RWPE2 (cell line): ENCODE results near the gene PTPRM.

Experiments
- ATAC-seq: fragments of 200-7000 bp; cut with Tn5 transposase; 3 replicates; pipeline ENCODE4 v1.9.1; 2021; ENCODE audit warnings: low read depth
- DNase-seq: peaks from one replicate; pipeline ENCODE4 v3.0.0-alpha.2; 2020; ENCODE audit warnings: low spot score
- H3K27ac ChIP-seq: fragments of 450-650 bp; 2 replicates; pipeline ENCODE4 v1.5.1; 2017; ENCODE audit warnings: mild to moderate bottlenecking; ENCODE audit not compliant: poor library complexity, severe bottlenecking
- H3K27me3 ChIP-seq: fragments of 250-450 bp; sonication (Bioruptor Pico); 2 replicates; pipeline ENCODE4 v1.5.1; 2021; ENCODE audit warnings: mild to moderate bottlenecking, moderate library complexity; ENCODE audit not compliant: insufficient read depth, poor library complexity, severe bottlenecking
- H3K36me3 ChIP-seq: fragments of 250-450 bp; sonication (Bioruptor Pico); 2 replicates; pipeline ENCODE4 v1.5.1; 2020; ENCODE audit warnings: low read depth, mild to moderate bottlenecking, moderate library complexity
- H3K4me1 ChIP-seq: fragments of 250-450 bp; sonication (Bioruptor Pico); 2 replicates; pipeline ENCODE4 v1.5.1; 2021; ENCODE audit warnings: mild to moderate bottlenecking, moderate library complexity; ENCODE audit not compliant: insufficient read depth, poor library complexity, severe bottlenecking
- H3K4me3 ChIP-seq: fragments of 250-450 bp; sonication (Bioruptor Pico); 2 replicates; pipeline ENCODE4 v1.5.1; 2021; ENCODE audit warnings: mild to moderate bottlenecking, moderate library complexity; ENCODE audit not compliant: severe bottlenecking
- H3K9me3 ChIP-seq: fragments of 250-450 bp; sonication (Bioruptor Pico); 2 replicates; pipeline ENCODE4 v1.5.1; 2021; ENCODE audit warnings: mild to moderate bottlenecking, moderate library complexity; ENCODE audit not compliant: severe bottlenecking
- CTCF ChIP-seq: fragments of 450-650 bp; IDR thresholded peaks from one replicate; pipeline ENCODE4 v1.5.1; 2017; ENCODE audit warnings: mild to moderate bottlenecking, moderate library complexity; ENCODE audit not compliant: poor library complexity, severe bottlenecking

PTPRM gene

DNA sequence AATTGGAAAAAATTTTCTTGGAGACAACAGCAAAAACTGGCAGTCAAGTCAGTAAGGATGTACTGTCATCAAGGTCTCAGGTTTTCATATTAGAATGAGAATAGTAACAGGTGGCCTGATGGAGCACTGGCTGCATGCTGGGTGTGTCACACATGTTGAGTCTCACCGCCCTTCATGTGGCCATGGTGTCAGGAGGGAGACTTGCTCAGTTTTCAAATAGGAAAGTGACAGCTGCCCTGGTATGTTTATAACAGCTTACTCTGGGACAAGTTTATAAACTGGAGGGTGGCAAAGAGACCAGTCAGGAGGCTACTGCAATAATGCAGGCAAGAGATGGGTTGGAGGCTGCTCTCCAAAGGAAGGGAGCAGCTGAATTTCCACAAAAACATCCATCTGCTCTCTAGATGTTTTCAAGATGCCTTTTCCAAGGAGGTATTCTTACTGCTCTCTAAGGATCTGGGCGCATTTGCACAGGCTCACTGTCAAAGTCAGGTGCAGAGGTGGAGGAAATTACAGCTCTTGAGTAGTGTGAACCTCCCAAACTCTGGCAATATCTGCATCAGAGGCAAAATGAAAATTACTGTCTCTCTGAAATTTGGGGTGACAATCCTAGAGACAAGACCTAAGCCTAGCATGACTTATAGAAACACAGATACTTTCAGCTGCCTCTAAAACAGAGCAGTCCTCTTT, 720.2 kb downstream of the PTPRM start:
- Histone ChIP-seq H3K27me3 (no peaks in the 10 kb centered on the region), H3K4me3 (no peak overlapping the region), H3K4me1 (no peaks in the 10 kb centered on the region), H3K9me3 (no peaks in the 10 kb centered on the region), H3K36me3 (no peaks in the 10 kb centered on the region), H3K27ac (no peak overlapping the region)
- DNase-seq (no peak), ATAC-seq (no peak)
- TF ChIP-seq CTCF = no peak

GRCh38 chr18:8288472-8289195, 721.5 kb downstream of the PTPRM start:
- Histone ChIP-seq H3K4me3 (no peak overlapping the region), H3K9me3 (no peaks in the 10 kb centered on the region), H3K27me3 (no peaks in the 10 kb centered on the region), H3K27ac (no peak overlapping the region), H3K4me1 (no peaks in the 10 kb centered on the region), H3K36me3 (no peaks in the 10 kb centered on the region)
- ATAC-seq (no peak), DNase-seq (no peak)
- TF ChIP-seq CTCF = no peak

DNA sequence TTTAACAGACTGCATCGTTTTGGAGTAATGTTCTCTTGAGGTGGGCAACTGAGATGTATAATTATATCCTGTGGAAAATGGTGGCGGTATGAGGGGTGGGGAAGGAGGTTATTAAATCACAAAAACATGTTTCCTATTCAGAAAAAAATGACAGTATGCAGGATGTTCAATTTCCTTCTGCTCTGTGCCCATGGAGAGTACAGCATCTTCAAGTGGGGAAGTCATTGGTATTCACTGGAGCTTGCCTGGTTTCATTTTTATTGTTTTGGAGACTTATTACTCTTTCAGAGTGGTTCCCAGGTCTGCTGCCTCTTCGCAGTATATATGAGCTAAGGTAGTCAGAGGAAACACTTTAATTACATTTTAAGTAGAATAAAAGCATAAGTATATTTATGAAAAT, 723.3 kb downstream of the PTPRM start:
- no peaks in the 10 kb centered on the region for H3K4me1 ChIP-seq
- H3K27me3 ChIP-seq = no peaks in the 10 kb centered on the region
- ATAC-seq (no peak), DNase-seq (no peak)
- no peaks in the 10 kb centered on the region for H3K36me3 ChIP-seq
- TF ChIP-seq CTCF = no peak
- H3K27ac ChIP-seq = no peak overlapping the region
- H3K4me3 ChIP-seq = no peak overlapping the region
- no peaks in the 10 kb centered on the region for H3K9me3 ChIP-seq

GRCh38 chr18:8290913-8291312, 723.8 kb downstream of the PTPRM start:
- no peak overlapping the region for H3K27ac ChIP-seq

More at GRCh38 chr18:8290913-8291312, 723.8 kb downstream of the PTPRM start:
- DNase-seq = no peak
- Histone ChIP-seq H3K4me1 (no peaks in the 10 kb centered on the region), H3K36me3 (no peaks in the 10 kb centered on the region), H3K9me3 (no peaks in the 10 kb centered on the region), H3K4me3 (no peak overlapping the region), H3K27me3 (no peaks in the 10 kb centered on the region)
- ATAC-seq = no peak
- TF ChIP-seq CTCF = no peak
